Thoracic aorta (tissue), 2 donors: Measurements from ENCODE around the gene DCLK2. TPM values are rescaled to one million over a fixed set of nuclear protein-coding genes. Genes with fewer than 3 reads are reported as not detected.
"Not testable (repeated sequence)": the region's sequence is repeated elsewhere in the genome, so short reads cannot be mapped to it uniquely, and the experiment has no call there.

ENCODE experiments used
- ATAC-seq: fragments of 150-250 bp; one replicate; pipeline ENCODE4 v1.8.0; 2017; ENCODE audit warnings: low read depth; ENCODE audit not compliant: insufficient number of reproducible peaks, low FRiP score
- DNase-seq: peaks from one replicate; pipeline ENCODE4 v3.0.0-alpha.2; 2020; ENCODE audit warnings: low spot score
- H3K27ac ChIP-seq, 2 donors: fragments of 200-600 bp; sonication (generic); 1 replicate in 1 of 2; 2 replicates in 1 of 2; pipeline ENCODE4 v1.5.1; 2016; ENCODE audit warnings: mild to moderate bottlenecking in 2 of 2, moderate library complexity in 2 of 2
- H3K27me3 ChIP-seq: fragments of 200-600 bp; sonication (generic); replicated peaks from 2 replicates; pipeline ENCODE4 v1.6.0; 2016; ENCODE audit warnings: mild to moderate bottlenecking; ENCODE audit not compliant: insufficient read depth
- H3K36me3 ChIP-seq: fragments of 200-600 bp; sonication (generic); one replicate; pipeline ENCODE4 v1.5.1; 2016
- H3K4me1 ChIP-seq, 2 donors: fragments of 200-600 bp; sonication (generic); 1 replicate in 1 of 2; 2 replicates in 1 of 2; pipeline versions ENCODE4 v1.5.1 to v1.6.0; 2016; ENCODE audit warnings: low read depth in 2 of 2, mild to moderate bottlenecking in 1 of 2; ENCODE audit not compliant: control insufficient read depth in 1 of 2
- H3K4me3 ChIP-seq: fragments of 200-600 bp; sonication (generic); 2 replicates; pipeline ENCODE4 v1.5.1; 2016; ENCODE audit warnings: mild to moderate bottlenecking
- H3K9me3 ChIP-seq: fragments of 200-600 bp; sonication (generic); 2 replicates; pipeline ENCODE4 v1.5.1; 2016
- CTCF ChIP-seq: fragments of 200-600 bp; sonication (generic); IDR thresholded peaks from one replicate; pipeline ENCODE4 v1.5.1; 2019; ENCODE audit warnings: antibody characterized with exemption
- total RNA-seq, 2 donors: library from RNA; depleted of rRNA; stranded (reverse); fragments of >200 nt; gene quantifications; one replicate each; pipeline versions ENCODE4 v1.1.0 to v1.2.3, GENCODE V29; 2016

The DCLK2 gene
- total RNA-seq, 2 donors from 2014 or later = 18.3 to 32.2 TPM

GRCh38 chr4:150182794-150183193 is 104.5 kb downstream of the DCLK2 start:
- no peak overlapping the region for H3K27ac ChIP-seq
- no peaks in the 10 kb centered on the region for H3K9me3 ChIP-seq
- TF ChIP-seq CTCF = no peak
- H3K4me1 ChIP-seq = peaks cover 9 to 10% of the 10 kb centered on the region in 2 donors
- no peaks in the 10 kb centered on the region for H3K27me3 ChIP-seq
- DNase-seq (no peak), ATAC-seq (no peak)
- no peak overlapping the region for H3K4me3 ChIP-seq
- no peaks in the 10 kb centered on the region for H3K36me3 ChIP-seq

- H3K9me3 ChIP-seq, H3K36me3 ChIP-seq, H3K27me3 ChIP-seq, H3K4me3 ChIP-seq, DNase-seq, ATAC-seq, H3K4me1 ChIP-seq, H3K27ac ChIP-seq: not testable (repeated sequence)
Measured at GRCh38 chr4:150185033-150185432, 106.8 kb downstream of the DCLK2 start.

- H3K27me3 ChIP-seq = no peaks in the 10 kb centered on the region
- peak overlapping the region in 1 of 2 donors; percentile 20 for H3K27ac ChIP-seq
- ATAC-seq (no peak), DNase-seq (no peak)
- no peaks in the 10 kb centered on the region for H3K9me3 ChIP-seq
- no peak for TF ChIP-seq CTCF
- H3K4me3 ChIP-seq = no peak overlapping the region
- no peaks in the 10 kb centered on the region for H3K36me3 ChIP-seq
- H3K4me1 ChIP-seq = peaks cover 0 to 17% of the 10 kb centered on the region in 2 donors
Measured at GRCh38 chr4:150192986-150193385, 114.7 kb downstream of the DCLK2 start.

GRCh38 chr4:150197256-150197655 is 119.0 kb downstream of the DCLK2 start:
- H3K9me3 ChIP-seq, ATAC-seq, DNase-seq, H3K36me3 ChIP-seq, H3K27me3 ChIP-seq, H3K27ac ChIP-seq, H3K4me3 ChIP-seq: not testable (repeated sequence)
- H3K4me1 ChIP-seq = peaks cover 0 to 17% of the 10 kb centered on the region in 2 donors

GRCh38 chr4:150199056-150199455 is 120.8 kb downstream of the DCLK2 start:
- Histone ChIP-seq H3K27me3 (no peaks in the 10 kb centered on the region), H3K4me3 (no peak overlapping the region), H3K36me3 (no peaks in the 10 kb centered on the region), H3K9me3 (no peaks in the 10 kb centered on the region), H3K27ac (no peak overlapping the region), H3K4me1 (peaks cover 0 to 7% of the 10 kb centered on the region in 2 donors)
- ATAC-seq = no peak
- DNase-seq = no peak
- TF ChIP-seq CTCF = no peak

- DNase-seq (no peak), ATAC-seq (no peak)
- no peak for TF ChIP-seq CTCF
Measured at GRCh38 chr4:150205016-150205415, 126.8 kb downstream of the DCLK2 start.

More at GRCh38 chr4:150205016-150205415, 126.8 kb downstream of the DCLK2 start:
- Histone ChIP-seq H3K4me1 (no peaks in the 10 kb centered on the region), H3K4me3 (no peak overlapping the region), H3K36me3 (no peaks in the 10 kb centered on the region), H3K27ac (no peak overlapping the region), H3K9me3 (no peaks in the 10 kb centered on the region), H3K27me3 (no peaks in the 10 kb centered on the region)
